ENCODE measurements around the gene VAC14.

- TF ChIP-seq EZH2 (IDR thresholded peaks at IDR 0.05; ENCODE audit: borderline replicate concordance, insufficient read depth, low read length, poor library complexity, severe bottlenecking) (no peak), SMC3 (conservative IDR thresholded peaks at IDR 0.05; ENCODE audit: poor library complexity) (no peak), CTCF (IDR thresholded peaks at IDR 0.05; ENCODE audit: poor library complexity, severe bottlenecking) (no peak), REST (IDR thresholded peaks at IDR 0.05; ENCODE audit: borderline replicate concordance) (no peak), EP300 (conservative IDR thresholded peaks at IDR 0.05; ENCODE audit: poor library complexity, severe bottlenecking) (no peak), TAF1 (IDR thresholded peaks at IDR 0.05; ENCODE audit: low read depth) (no peak), POLR2AphosphoS5 (IDR thresholded peaks at IDR 0.05) (no peak), RAD21 (conservative IDR thresholded peaks at IDR 0.05) (no peak), MXI1 (conservative IDR thresholded peaks at IDR 0.05; ENCODE audit: poor library complexity, severe bottlenecking) (no peak)
Measured at GRCh38 chr16:70704586-70704985, 96.4 kb downstream of the VAC14 start.
